HAP-1 (cell line): ENCODE results near the gene BCL2A1.
"Not testable (repeated sequence)": the region's sequence is repeated elsewhere in the genome, so short reads cannot be mapped to it uniquely, and the experiment has no call there.

Experiments used
- DNase-seq, 2 experiments: peaks; one replicate each; pipeline ENCODE4 v3.0.0-alpha.2; 2016 to 2020; ENCODE audit warnings: low spot score in 2 of 2
- H3K27me3 ChIP-seq: fragments of 250-450 bp; sonication (Bioruptor Pico); 2 replicates; pipeline ENCODE4 v1.5.1; 2020; ENCODE audit warnings: low read depth, mild to moderate bottlenecking, moderate library complexity
- H3K36me3 ChIP-seq: fragments of 250-450 bp; sonication (Bioruptor Pico); replicated peaks from 2 replicates; pipeline ENCODE4 v1.5.1; 2020; ENCODE audit warnings: mild to moderate bottlenecking
- H3K4me1 ChIP-seq: fragments of 250-450 bp; sonication (Bioruptor Pico); 2 replicates; pipeline ENCODE4 v1.5.1; 2020; ENCODE audit warnings: mild to moderate bottlenecking
- H3K4me3 ChIP-seq: fragments of 250-450 bp; sonication (Bioruptor Pico); 2 replicates; pipeline ENCODE4 v1.5.1; 2020; ENCODE audit warnings: mild to moderate bottlenecking, moderate library complexity
- H3K9me3 ChIP-seq: fragments of 250-450 bp; sonication (Bioruptor Pico); 2 replicates; pipeline ENCODE4 v1.5.1; 2020; ENCODE audit warnings: mild to moderate bottlenecking, moderate library complexity
- in situ Hi-C: fragments of 300-500 bp; cut with MboI; formaldehyde crosslinking; loops from 3 replicates; pipeline ENCODE4 v1.14.3; 2020; ENCODE audit warnings: low sequenced_read_pairs, inconsistent platforms, mixed read lengths

The BCL2A1 gene

DNA sequence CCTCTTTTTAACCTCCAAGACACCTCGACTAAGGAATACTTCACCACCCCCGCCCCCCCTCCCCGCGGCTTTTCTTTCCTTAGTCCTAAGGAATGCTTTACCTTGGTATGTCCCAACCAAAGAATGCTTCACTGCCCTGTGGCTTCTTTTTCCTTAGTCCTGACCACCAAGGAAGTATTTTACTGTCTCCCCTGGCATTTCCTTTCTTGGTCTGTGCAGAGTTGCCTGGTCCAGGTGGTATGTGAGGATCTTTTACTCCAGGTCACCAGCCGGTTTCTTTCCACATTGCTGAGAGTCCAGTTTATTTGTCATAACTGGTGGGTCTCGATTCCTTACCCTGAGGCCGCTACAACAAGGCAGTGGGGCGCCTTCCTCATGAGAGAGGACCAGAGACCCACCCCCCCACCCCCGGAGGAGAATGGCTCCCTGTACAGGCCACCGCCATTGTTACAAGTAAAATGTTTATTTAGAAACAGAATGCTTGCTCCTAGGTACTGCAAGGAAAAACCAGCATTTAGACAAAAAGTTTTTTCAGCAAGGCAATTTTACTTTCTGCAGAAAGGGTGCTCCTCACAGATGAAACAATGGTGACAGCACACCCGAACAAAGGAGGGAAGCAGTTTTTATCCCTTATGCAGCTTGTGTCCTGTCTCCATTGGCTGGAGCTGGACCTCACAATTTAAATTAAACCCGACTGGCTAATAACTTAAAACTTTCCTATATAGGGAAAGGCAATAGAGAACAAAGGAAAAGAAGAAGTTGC is 51.1 kb downstream of the BCL2A1 start:
- no peak overlapping the region for H3K4me3 ChIP-seq
- H3K27me3 ChIP-seq, result no peaks in the 10 kb centered on the region
- DNase-seq, result no peak
- peaks cover 40% of the 10 kb centered on the region for H3K9me3 ChIP-seq
- H3K36me3 ChIP-seq, result peaks cover 22% of the 10 kb centered on the region
- in situ Hi-C loops, result no loop called here
- peaks cover 4% of the 10 kb centered on the region for H3K4me1 ChIP-seq

DNA sequence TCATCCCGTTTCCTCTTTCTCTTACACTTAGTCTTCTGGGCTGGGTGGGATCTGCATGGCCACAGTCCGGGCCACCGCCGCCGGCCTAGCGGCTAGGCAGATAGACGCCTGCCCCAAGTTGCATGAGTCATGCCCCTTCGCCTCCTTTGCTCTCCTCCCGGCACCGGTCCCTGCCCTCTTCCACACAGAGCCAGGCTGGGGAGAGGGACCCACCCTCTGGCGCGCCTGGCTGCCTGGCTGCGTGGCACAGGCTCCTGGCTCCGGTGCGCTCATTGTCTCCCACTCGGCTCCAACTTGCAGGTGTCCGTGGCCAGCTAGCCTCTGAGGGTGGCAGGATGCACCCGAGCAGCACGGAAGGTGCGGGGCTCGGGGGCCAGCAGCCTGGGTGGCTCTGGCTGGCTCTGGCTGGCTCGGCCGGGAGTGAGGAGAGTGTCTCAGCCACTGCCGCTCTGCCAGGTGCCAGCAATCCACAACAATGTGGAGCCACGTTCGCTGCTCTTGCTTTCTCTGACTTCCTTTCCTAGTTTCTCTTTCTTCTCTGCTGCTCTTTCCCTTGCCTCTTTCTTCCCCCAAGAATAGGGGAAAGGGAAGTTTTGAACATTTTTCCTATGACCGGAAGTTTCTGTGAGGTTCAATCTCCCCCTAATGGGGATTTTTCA is 51.8 kb downstream of the BCL2A1 start:
- in situ Hi-C loops, result no loop called here
- H3K4me1 ChIP-seq, result peaks cover 2% of the 10 kb centered on the region
- DNase-seq, result no peak
- H3K9me3 ChIP-seq, result peaks cover 35% of the 10 kb centered on the region
- no peaks in the 10 kb centered on the region for H3K27me3 ChIP-seq
- H3K36me3 ChIP-seq, result peaks cover 22% of the 10 kb centered on the region
- H3K4me3 ChIP-seq, result no peak overlapping the region

DNA sequence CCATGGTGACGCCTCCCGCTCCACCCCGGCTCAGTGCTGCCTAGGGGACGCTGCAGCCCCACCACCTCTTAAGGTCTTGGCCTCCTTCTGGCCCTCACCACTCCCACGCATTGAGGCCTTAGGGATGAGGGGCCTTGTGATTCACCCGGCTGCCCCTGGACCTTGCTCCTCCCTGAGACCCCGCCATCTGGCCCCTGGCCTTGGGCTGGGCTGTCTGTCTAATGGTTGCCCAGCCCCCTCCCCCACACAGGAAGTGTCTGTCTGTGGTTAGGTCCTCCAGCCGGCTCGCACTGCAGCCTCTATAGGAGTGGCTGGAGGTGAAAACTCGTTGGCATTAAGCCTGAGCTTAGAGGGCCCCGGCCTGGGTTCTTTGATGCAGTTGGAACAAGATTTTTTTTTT is 52.7 kb downstream of the BCL2A1 start:
- DNase-seq, result no peak
- Histone ChIP-seq H3K27me3 (no peaks in the 10 kb centered on the region), H3K9me3 (peaks cover 32% of the 10 kb centered on the region), H3K4me3 (no peak overlapping the region), H3K4me1 (no peaks in the 10 kb centered on the region), H3K36me3 (peaks cover 25% of the 10 kb centered on the region)
- in situ Hi-C loops, result no loop called here

DNA sequence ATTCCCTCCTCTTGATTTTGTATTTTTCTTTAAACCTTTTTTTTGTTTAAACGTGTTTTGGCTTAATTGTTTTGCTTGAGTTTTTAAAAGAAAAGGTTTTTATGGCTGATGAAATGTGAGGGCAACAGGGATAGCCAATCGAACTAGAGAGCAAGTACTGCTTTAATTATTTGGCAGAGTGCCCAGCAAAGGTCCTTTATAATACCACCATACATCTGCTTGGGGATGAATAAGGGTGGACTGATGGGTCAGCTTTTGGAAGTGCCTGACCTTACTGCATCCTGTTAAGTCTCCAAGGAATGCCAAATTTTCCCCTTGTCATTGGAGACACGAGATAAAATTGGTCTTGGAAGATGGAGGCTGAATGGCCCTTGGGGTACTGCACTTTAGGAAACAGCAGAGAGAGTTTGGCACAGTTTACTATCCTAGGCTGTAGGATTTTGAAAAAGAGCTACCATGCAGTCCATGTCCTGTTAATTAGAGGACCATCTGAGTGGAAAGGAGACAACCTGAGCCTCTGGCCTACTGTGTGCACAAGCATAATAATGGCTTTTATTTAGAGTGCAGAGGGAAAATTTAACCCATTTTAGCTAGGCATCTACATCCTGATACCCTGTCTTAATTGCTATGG is 54.4 kb downstream of the BCL2A1 start:
- H3K36me3 ChIP-seq, result peaks cover 22% of the 10 kb centered on the region
- in situ Hi-C loops, result no loop called here
- H3K4me1 ChIP-seq, result no peaks in the 10 kb centered on the region
- peaks cover 28% of the 10 kb centered on the region for H3K9me3 ChIP-seq
- no peak for DNase-seq
- no peak overlapping the region for H3K4me3 ChIP-seq
- H3K27me3 ChIP-seq, result no peaks in the 10 kb centered on the region

DNA sequence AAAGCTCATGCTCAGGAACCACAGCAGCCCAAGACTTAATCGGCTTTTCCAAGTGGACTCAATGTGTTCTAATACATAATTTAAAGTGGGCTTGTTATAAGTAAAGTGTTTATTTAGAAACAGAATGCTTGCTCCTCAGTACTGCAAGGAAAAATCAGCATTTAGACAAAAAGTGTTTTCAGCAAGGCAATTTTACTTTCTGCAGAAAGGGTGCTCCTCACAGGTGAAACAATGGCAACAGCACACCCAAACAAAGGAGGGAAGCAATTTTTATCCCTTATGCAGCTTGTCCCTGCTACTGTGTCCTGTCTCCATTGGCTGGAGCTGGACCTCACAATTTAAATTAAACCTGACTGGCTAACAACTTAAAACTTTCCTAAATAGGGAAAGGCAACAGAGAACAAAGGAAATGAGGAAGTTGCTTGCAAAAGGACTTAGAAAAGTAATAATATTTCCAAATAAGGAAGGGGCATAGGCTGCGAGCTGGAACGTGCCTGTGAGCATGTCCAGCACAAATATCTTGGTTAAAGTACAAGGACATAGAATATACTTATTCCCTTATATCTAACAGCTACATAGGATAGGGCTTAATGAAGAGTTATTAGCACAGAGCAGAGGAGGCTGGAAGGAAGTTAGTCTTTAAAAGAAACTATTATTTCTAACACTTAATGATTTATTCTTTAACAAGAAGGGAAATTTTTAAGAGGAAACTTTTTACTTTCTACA is 55.1 kb downstream of the BCL2A1 start:
- not testable (repeated sequence) for DNase-seq

DNA sequence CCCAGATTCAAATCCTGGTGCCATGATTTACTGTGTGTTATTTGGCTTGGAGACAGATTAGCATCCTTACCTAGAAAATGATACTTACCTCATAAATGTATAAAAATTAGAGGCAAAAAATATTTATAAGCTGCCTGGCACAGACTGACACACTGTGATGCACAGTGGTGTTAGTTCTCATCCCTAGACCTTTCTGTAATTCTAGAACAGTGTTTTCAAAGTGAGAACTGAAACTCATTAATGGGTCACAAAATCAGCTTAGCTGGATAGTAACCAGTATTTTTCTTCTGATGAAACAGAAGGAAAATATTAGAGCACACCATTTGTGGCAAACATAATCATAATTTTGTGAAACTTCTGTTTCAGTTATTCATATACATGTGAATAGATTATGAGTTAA is 56.3 kb downstream of the BCL2A1 start:
- Histone ChIP-seq H3K4me1 (no peaks in the 10 kb centered on the region), H3K4me3 (no peak overlapping the region), H3K9me3 (peaks cover 15% of the 10 kb centered on the region; the same call in 1 of the 2 replicates), H3K27me3 (no peaks in the 10 kb centered on the region), H3K36me3 (peaks cover 10% of the 10 kb centered on the region)
- in situ Hi-C loops, result no loop called here
- DNase-seq, result no peak

More for the DNA sequence above, 55.1 kb downstream of the BCL2A1 start:
- H3K4me3 ChIP-seq, in situ Hi-C loops, H3K4me1 ChIP-seq, H3K27me3 ChIP-seq: not testable (repeated sequence)
- peaks cover 23% of the 10 kb centered on the region for H3K9me3 ChIP-seq
- H3K36me3 ChIP-seq, result peaks cover 18% of the 10 kb centered on the region
